H9 (cell line): ENCODE data around the gene PLCH2. TPM values are rescaled to one million over a fixed set of nuclear protein-coding genes. Genes with fewer than 3 reads are reported as not detected.

Experiments
- DNase-seq: peaks from one replicate; pipeline ENCODE4 v3.0.0-alpha.2; 2017
- H2AFZ ChIP-seq: one replicate; pipeline ENCODE4 v1.6.1; 2013; ENCODE audit warnings: mild to moderate bottlenecking, low read length, control low read depth, moderate library complexity
- H2AK5ac ChIP-seq: 2 replicates; pipeline ENCODE4 v1.6.1; 2013; ENCODE audit warnings: low read length, control low read depth, mixed read lengths; ENCODE audit not compliant: insufficient read length
- H2BK120ac ChIP-seq: one replicate; pipeline ENCODE4 v1.6.1; 2013; ENCODE audit warnings: low read depth, mild to moderate bottlenecking, low read length, control low read depth, inconsistent platforms; ENCODE audit not compliant: poor library complexity, severe bottlenecking
- H2BK12ac ChIP-seq: 2 replicates; pipeline ENCODE4 v1.6.1; 2013; ENCODE audit warnings: low read length, control low read depth, mixed read lengths, low read depth; ENCODE audit not compliant: insufficient read length
- H2BK15ac ChIP-seq: 2 replicates; pipeline ENCODE4 v1.6.1; 2013; ENCODE audit warnings: low read depth, low read length, control low read depth
- H2BK20ac ChIP-seq: one replicate; pipeline ENCODE4 v1.6.1; 2013; ENCODE audit warnings: low read depth, mild to moderate bottlenecking, low read length, control low read depth, inconsistent platforms; ENCODE audit not compliant: poor library complexity, severe bottlenecking
- H2BK5ac ChIP-seq: 2 replicates; pipeline ENCODE4 v1.6.1; 2013; ENCODE audit warnings: low read length, control low read depth, mixed read lengths; ENCODE audit not compliant: insufficient read length
- H3K14ac ChIP-seq: 2 replicates; pipeline ENCODE4 v1.6.1; 2013; ENCODE audit warnings: low read length, control low read depth; ENCODE audit not compliant: insufficient read depth
- H3K18ac ChIP-seq: 2 replicates; pipeline ENCODE4 v1.6.1; 2013; ENCODE audit warnings: low read depth, mild to moderate bottlenecking, mixed read lengths, low read length, control low read depth; ENCODE audit not compliant: insufficient read length
- H3K23ac ChIP-seq: 2 replicates; pipeline ENCODE4 v1.6.1; 2013; ENCODE audit warnings: low read length, control low read depth, mixed read lengths, low read depth; ENCODE audit not compliant: insufficient read length
- H3K23me2 ChIP-seq: 2 replicates; pipeline ENCODE4 v1.6.1; 2013; ENCODE audit warnings: low read depth, mild to moderate bottlenecking, mixed read lengths, low read length, control low read depth; ENCODE audit not compliant: insufficient read length, poor library complexity, severe bottlenecking
- H3K27ac ChIP-seq: 2 replicates; pipeline ENCODE4 v1.5.1; 2013; ENCODE audit warnings: low read length, control low read depth, mixed read lengths, low read depth; ENCODE audit not compliant: insufficient read length
- H3K27me3 ChIP-seq: 2 replicates; pipeline ENCODE4 v1.6.1; 2013; ENCODE audit warnings: low read length, control low read depth, inconsistent platforms; ENCODE audit not compliant: insufficient read depth
- H3K4ac ChIP-seq: 2 replicates; pipeline ENCODE4 v1.6.1; 2013; ENCODE audit warnings: low read depth, mild to moderate bottlenecking, control low read depth, inconsistent platforms, low read length, moderate library complexity
- H3K4me1 ChIP-seq: 2 replicates; pipeline ENCODE4 v1.6.1; 2013; ENCODE audit warnings: low read length, control low read depth, inconsistent platforms; ENCODE audit not compliant: insufficient read depth
- H3K4me2 ChIP-seq: 2 replicates; pipeline ENCODE4 v1.6.1; 2013; ENCODE audit warnings: low read length, control low read depth, mixed read lengths; ENCODE audit not compliant: insufficient read length, insufficient read depth
- H3K56ac ChIP-seq: 2 replicates; pipeline ENCODE4 v1.6.1; 2013; ENCODE audit warnings: low read depth, mild to moderate bottlenecking, mixed read lengths, low read length, control low read depth; ENCODE audit not compliant: insufficient read length
- H3K79me1 ChIP-seq: 2 replicates; pipeline ENCODE4 v1.6.1; 2013; ENCODE audit warnings: low read depth, mild to moderate bottlenecking, moderate library complexity, low read length, control low read depth, inconsistent platforms; ENCODE audit not compliant: insufficient read depth, poor library complexity, severe bottlenecking
- H3K79me2 ChIP-seq: 2 replicates; pipeline ENCODE4 v1.6.1; 2013; ENCODE audit warnings: low read length, control low read depth, inconsistent platforms; ENCODE audit not compliant: insufficient read depth
- H3K9ac ChIP-seq: 2 replicates; pipeline ENCODE4 v1.6.1; 2013; ENCODE audit warnings: low read length, control low read depth, mixed read lengths; ENCODE audit not compliant: insufficient read length; ENCODE audit errors: extremely low read depth
- H3K9me3 ChIP-seq: one replicate; pipeline ENCODE4 v1.6.1; 2013; ENCODE audit warnings: low read depth, low read length, inconsistent platforms; ENCODE audit not compliant: control insufficient read depth
- H3T11ph ChIP-seq: one replicate; pipeline ENCODE4 v1.6.1; 2013; ENCODE audit warnings: mild to moderate bottlenecking, low read length, control low read depth, inconsistent platforms
- H4K20me1 ChIP-seq: one replicate; pipeline ENCODE4 v1.6.1; 2013; ENCODE audit not compliant: control insufficient read depth, insufficient read length, insufficient read depth
- H4K5ac ChIP-seq: 2 replicates; pipeline ENCODE4 v1.6.1; 2013; ENCODE audit warnings: low read depth, mild to moderate bottlenecking, mixed read lengths, low read length, control low read depth; ENCODE audit not compliant: insufficient read length
- H4K8ac ChIP-seq: replicated peaks from 2 replicates; pipeline ENCODE4 v1.6.1; 2013; ENCODE audit warnings: low read length, control low read depth, mixed read lengths, low read depth; ENCODE audit not compliant: insufficient read length
- H4K91ac ChIP-seq: 2 replicates; pipeline ENCODE4 v1.6.1; 2013; ENCODE audit warnings: low read depth, mild to moderate bottlenecking, moderate library complexity, mixed read lengths, low read length, control low read depth; ENCODE audit not compliant: insufficient read length
- H3K27ac Mint-ChIP-seq, 3 experiments: 2 replicates in 2 of 3; 3 replicates in 1 of 3; pipeline ENCODE4 v1.8.0; 2020 to 2021; ENCODE audit warnings: mixed read lengths in 3 of 3, mild to moderate bottlenecking in 1 of 3, moderate library complexity in 1 of 3
- H3K27me3 Mint-ChIP-seq: 2 replicates; pipeline ENCODE4 v1.8.0; 2021; ENCODE audit warnings: low read depth, mild to moderate bottlenecking, moderate library complexity, mixed read lengths
- H3K36me3 Mint-ChIP-seq, 3 experiments: 2 replicates in 2 of 3; 3 replicates in 1 of 3; pipeline ENCODE4 v1.8.0; 2020 to 2021; ENCODE audit warnings: low read depth in 3 of 3, mixed read lengths in 3 of 3; ENCODE audit not compliant: insufficient read depth in 1 of 3
- H3K4me1 Mint-ChIP-seq, 2 experiments: 2 replicates each; pipeline ENCODE4 v1.8.0; 2020; ENCODE audit warnings: mixed read lengths in 2 of 2
- H3K4me3 Mint-ChIP-seq, 2 experiments: 2 replicates in 1 of 2; 3 replicates in 1 of 2; pipeline ENCODE4 v1.8.0; 2020 to 2021; ENCODE audit warnings: mild to moderate bottlenecking in 2 of 2, mixed read lengths in 2 of 2, moderate library complexity in 1 of 2
- H3K9me3 Mint-ChIP-seq, 2 experiments: 2 replicates in 1 of 2; 3 replicates in 1 of 2; pipeline ENCODE4 v1.8.0; 2020; ENCODE audit warnings: mild to moderate bottlenecking in 2 of 2, mixed read lengths in 2 of 2, moderate library complexity in 1 of 2
- WGBS: extraction: QIAGEN DNeasy Blood & Tissue Kit; methylation state at CpG from one replicate; pipeline ENCODE4 v1.1.7; 2013; ENCODE audit warnings: missing lambda C conversion rate, low lambda C conversion rate, mixed read lengths; ENCODE audit not compliant: insufficient read length; ENCODE audit errors: extremely low coverage; 5-methylcytosine and 5-hydroxymethylcytosine counted together
- total RNA-seq: library from RNA; stranded (reverse); gene quantifications from 2 replicates; pipeline ENCODE4 v1.2.1, GENCODE V29; 2021
- TF ChIP-seq, protein P1 (sequence below): fragments of 200-600 bp; sonication (generic); conservative IDR thresholded peaks from 3 replicates; pipeline ENCODE4 v1.8.0; 2021; ENCODE audit warnings: antibody characterized with exemption, mild to moderate bottlenecking

PLCH2 gene
- total RNA-seq, 1 experiment from 2014 or later: 0.09 TPM

DNA sequence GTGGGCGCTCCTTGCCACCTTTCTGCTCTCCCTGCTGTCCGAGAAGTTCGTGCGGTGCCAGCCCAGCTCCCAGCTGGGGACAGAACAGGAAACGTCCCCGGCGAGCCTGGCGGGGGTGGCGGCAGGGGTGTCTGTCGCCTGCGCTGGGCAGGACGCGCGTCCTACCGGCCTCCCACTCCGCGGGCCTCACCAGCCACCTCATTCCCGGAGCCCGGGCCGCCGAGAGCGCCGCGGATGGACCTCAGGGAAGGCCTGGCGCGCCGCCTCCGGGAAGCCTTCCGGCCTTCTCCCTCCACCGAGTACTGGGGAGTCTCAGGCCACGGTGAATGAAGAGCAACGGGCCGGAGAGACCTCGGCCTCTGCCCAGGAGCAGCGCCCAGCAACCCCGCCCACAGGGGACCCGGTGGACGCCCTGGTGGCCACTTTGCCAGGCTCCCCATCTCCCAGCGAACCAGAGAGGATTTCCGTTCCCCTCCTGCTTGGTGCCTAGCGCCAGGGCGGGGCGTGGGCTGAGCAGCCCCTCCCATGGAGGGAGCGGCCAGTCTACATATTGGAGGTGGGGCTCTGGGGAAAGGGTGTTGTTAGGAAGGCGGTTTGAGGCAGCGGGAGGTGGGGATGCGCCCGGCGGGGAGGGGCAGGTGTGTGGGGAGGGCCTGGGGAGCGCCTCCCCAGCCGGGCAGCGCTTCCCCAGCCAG is 70.6 kb downstream of the PLCH2 start:
- Histone ChIP-seq H2BK12ac (no peak overlapping the region), H4K8ac (no peak overlapping the region), H2BK20ac (no peak overlapping the region), H3K23me2 (peaks cover 12% of the 10 kb centered on the region), H2AK5ac (no peak overlapping the region), H3K4me1 (no peaks in the 10 kb centered on the region; the same call in 1 of the 2 replicates), H3K9ac (no peak overlapping the region), H3K23ac (no peak overlapping the region), H4K5ac (no peak overlapping the region), H2BK5ac (no peak overlapping the region), H3K79me2 (no peaks in the 10 kb centered on the region), H3K4ac (no peak overlapping the region), H3K79me1 (no peaks in the 10 kb centered on the region), H3T11ph (no peak overlapping the region), H3K9me3 (no peaks in the 10 kb centered on the region), H2BK15ac (no peak overlapping the region), H2BK120ac (no peak overlapping the region), H3K27ac (no peak overlapping the region), H3K4me2 (peak overlapping the region; percentile 74), H3K14ac (peak overlapping the region; percentile 24; the same call in 1 of the 2 replicates), H3K27me3 (no peaks in the 10 kb centered on the region; the same call in 1 of the 2 replicates), H4K91ac (no peak overlapping the region), H4K20me1 (no peaks in the 10 kb centered on the region), H2AFZ (no peak overlapping the region), H3K56ac (no peak overlapping the region), H3K18ac (peak overlapping the region; percentile 76)
- peak overlapping the region in 2 of 3 experiments; percentile 76 to 82; a peak in 4 of 7 replicates for H3K27ac Mint-ChIP-seq
- H3K36me3 Mint-ChIP-seq: no peaks in the 10 kb centered on the region
- TF ChIP-seq, protein P1, sequence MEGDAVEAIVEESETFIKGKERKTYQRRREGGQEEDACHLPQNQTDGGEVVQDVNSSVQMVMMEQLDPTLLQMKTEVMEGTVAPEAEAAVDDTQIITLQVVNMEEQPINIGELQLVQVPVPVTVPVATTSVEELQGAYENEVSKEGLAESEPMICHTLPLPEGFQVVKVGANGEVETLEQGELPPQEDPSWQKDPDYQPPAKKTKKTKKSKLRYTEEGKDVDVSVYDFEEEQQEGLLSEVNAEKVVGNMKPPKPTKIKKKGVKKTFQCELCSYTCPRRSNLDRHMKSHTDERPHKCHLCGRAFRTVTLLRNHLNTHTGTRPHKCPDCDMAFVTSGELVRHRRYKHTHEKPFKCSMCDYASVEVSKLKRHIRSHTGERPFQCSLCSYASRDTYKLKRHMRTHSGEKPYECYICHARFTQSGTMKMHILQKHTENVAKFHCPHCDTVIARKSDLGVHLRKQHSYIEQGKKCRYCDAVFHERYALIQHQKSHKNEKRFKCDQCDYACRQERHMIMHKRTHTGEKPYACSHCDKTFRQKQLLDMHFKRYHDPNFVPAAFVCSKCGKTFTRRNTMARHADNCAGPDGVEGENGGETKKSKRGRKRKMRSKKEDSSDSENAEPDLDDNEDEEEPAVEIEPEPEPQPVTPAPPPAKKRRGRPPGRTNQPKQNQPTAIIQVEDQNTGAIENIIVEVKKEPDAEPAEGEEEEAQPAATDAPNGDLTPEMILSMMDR: peak; percentile 27; the same call in 1 of the 3 replicates
- DNase-seq: peak; percentile 94
- H3K4me3 Mint-ChIP-seq: peak overlapping the region; percentile 61 to 84
- peaks cover 10 to 30% of the 10 kb centered on the region in 2 experiments for H3K4me1 Mint-ChIP-seq
- peaks cover 10% of the 10 kb centered on the region for H3K27me3 Mint-ChIP-seq
- no peaks in the 10 kb centered on the region; a peak in 1 of 5 replicates for H3K9me3 Mint-ChIP-seq
- WGBS: no CpG with 5 or more reads among the region's 52 CpGs
